Measurements from ENCODE around the gene SACM1L. TPM values are rescaled to one million over a fixed set of nuclear protein-coding genes. Genes with fewer than 3 reads are reported as not detected.

SACM1L gene
- total and polyA plus RNA-seq, 2 donors (not counting 3 experiments of a cell fraction or from before 2014, with no cell fraction given) = 11.9 to 39.9 TPM

GRCh38 chr3:45772341-45773035, 83.3 kb downstream of the SACM1L start:
- H3K9me3 ChIP-seq (replicated peaks; ENCODE audit: control insufficient read depth, insufficient read depth, low read length) = no peaks in the 10 kb centered on the region
- ChIA-PET POLR2A (no interaction called here), CTCF (no interaction called here)
- H3K9me1 ChIP-seq (replicated peaks; ENCODE audit: control insufficient read depth, extremely low read depth, insufficient read depth, low read length) = no peaks in the 10 kb centered on the region
- no peaks in the 10 kb centered on the region for H3K4me1 ChIP-seq (ENCODE audit: control insufficient read depth, extremely low read depth, insufficient read depth, low read length)
- no peak for FAIRE-seq
- no peaks in the 10 kb centered on the region for H4K20me1 ChIP-seq (replicated peaks; ENCODE audit: control insufficient read depth, extremely low read depth, insufficient read depth, low read length)
- no peak overlapping the region for H3K4me2 ChIP-seq (ENCODE audit: insufficient read depth, low read length)
- no TSS peak for BruUV-seq (replicated peaks)
- TF ChIP-seq GATA2 (IDR thresholded peaks at IDR 0.05; ENCODE audit: insufficient read depth, insufficient read length, low read depth, low read length) = no peak
- TF ChIP-seq POLR2AphosphoS5 (IDR thresholded peaks at IDR 0.05; ENCODE audit: insufficient read depth, low read depth, low read length) = no peak
- no peak for TF ChIP-seq FOS (IDR thresholded peaks at IDR 0.05; ENCODE audit: borderline replicate concordance, insufficient read depth, low read length)
- no peak for TF ChIP-seq JUN (IDR thresholded peaks at IDR 0.05; ENCODE audit: borderline replicate concordance, insufficient read depth, insufficient read length, low read depth)
- TF ChIP-seq, protein P1, sequence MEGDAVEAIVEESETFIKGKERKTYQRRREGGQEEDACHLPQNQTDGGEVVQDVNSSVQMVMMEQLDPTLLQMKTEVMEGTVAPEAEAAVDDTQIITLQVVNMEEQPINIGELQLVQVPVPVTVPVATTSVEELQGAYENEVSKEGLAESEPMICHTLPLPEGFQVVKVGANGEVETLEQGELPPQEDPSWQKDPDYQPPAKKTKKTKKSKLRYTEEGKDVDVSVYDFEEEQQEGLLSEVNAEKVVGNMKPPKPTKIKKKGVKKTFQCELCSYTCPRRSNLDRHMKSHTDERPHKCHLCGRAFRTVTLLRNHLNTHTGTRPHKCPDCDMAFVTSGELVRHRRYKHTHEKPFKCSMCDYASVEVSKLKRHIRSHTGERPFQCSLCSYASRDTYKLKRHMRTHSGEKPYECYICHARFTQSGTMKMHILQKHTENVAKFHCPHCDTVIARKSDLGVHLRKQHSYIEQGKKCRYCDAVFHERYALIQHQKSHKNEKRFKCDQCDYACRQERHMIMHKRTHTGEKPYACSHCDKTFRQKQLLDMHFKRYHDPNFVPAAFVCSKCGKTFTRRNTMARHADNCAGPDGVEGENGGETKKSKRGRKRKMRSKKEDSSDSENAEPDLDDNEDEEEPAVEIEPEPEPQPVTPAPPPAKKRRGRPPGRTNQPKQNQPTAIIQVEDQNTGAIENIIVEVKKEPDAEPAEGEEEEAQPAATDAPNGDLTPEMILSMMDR (IDR thresholded peaks at IDR 0.05; ENCODE audit: extremely low read depth in 1 of 2, insufficient read depth in 1 of 2, low read depth in 1 of 2, low read length in 2 of 2) = no peak
- TF ChIP-seq, protein P2, sequence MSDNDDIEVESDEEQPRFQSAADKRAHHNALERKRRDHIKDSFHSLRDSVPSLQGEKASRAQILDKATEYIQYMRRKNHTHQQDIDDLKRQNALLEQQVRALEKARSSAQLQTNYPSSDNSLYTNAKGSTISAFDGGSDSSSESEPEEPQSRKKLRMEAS (IDR thresholded peaks at IDR 0.05; ENCODE audit: insufficient read depth, insufficient read length) = no peak
- no peak for TF ChIP-seq MYC (IDR thresholded peaks at IDR 0.05; ENCODE audit: low read depth, low read length)
- no peak for TF ChIP-seq EZH2 (IDR thresholded peaks at IDR 0.05; ENCODE audit: borderline replicate concordance, low read depth, low read length, severe bottlenecking)
- H3K27ac ChIP-seq (ENCODE audit: insufficient read depth, low read depth, low read length) = no peak overlapping the region
- no peak overlapping the region for H2AFZ ChIP-seq (ENCODE audit: low read depth, low read length)
- no peaks in the 10 kb centered on the region for H3K79me2 ChIP-seq (ENCODE audit: control insufficient read depth, insufficient read depth, low read length)
- intact Hi-C loops (cut with micrococcal nuclease) = no loop called here
- dilution Hi-C loops (cut with MboI; ENCODE audit: extremely low pct_ligation_motif_present, low sequenced_read_pairs) = no loop called here
- DNase-seq (ENCODE audit: low read depth, low spot score) = no peak
- no peak overlapping the region for H3K4me3 ChIP-seq (replicated peaks in 1 of 3; ENCODE audit: insufficient read depth in 1 of 3, low read depth in 1 of 3, low read length in 3 of 3)
- peaks cover 7 to 17% of the 10 kb centered on the region in 2 experiments for H3K27me3 ChIP-seq (ENCODE audit: control insufficient read depth in 2 of 2, insufficient read depth in 2 of 2, low read length in 2 of 2)
- H3K36me3 ChIP-seq (ENCODE audit: control insufficient read depth in 2 of 2, extremely low read depth in 1 of 2, insufficient read depth in 2 of 2, low read length in 2 of 2) = no peaks in the 10 kb centered on the region
- no peak overlapping the region for H3K9ac ChIP-seq (replicated peaks; ENCODE audit: extremely low read depth, insufficient read depth, low read length)

Measured in endothelial cell of umbilical vein (primary cell).